Karpas-422 (cell line): ENCODE results near the gene PPFIA1. TPM values are rescaled to one million over a fixed set of nuclear protein-coding genes. Genes with fewer than 3 reads are reported as not detected.

ENCODE experiments used
- DNase-seq: peaks from one replicate; pipeline ENCODE4 v3.0.0-alpha.2; 2015
- H2AFZ ChIP-seq: fragments of 200-600 bp; sonication (generic); 2 replicates; pipeline ENCODE4 v1.6.1; 2014; ENCODE audit warnings: antibody characterized with exemption, low read length, mixed read lengths
- H3K27ac ChIP-seq: fragments of 200-600 bp; sonication (generic); 2 replicates; pipeline ENCODE4 v1.5.1; 2014; ENCODE audit warnings: mild to moderate bottlenecking, low read length, moderate library complexity
- H3K27me3 ChIP-seq: fragments of 200-600 bp; sonication (generic); 2 replicates; pipeline ENCODE4 v1.6.1; 2014; ENCODE audit warnings: low read length, mixed read lengths
- H3K36me3 ChIP-seq: fragments of 200-600 bp; sonication (generic); 2 replicates; pipeline ENCODE4 v1.6.1; 2014; ENCODE audit warnings: low read length, mixed read lengths; ENCODE audit not compliant: insufficient read depth
- H3K4me1 ChIP-seq: fragments of 200-600 bp; sonication (generic); 2 replicates; pipeline ENCODE4 v1.6.1; 2014; ENCODE audit warnings: mild to moderate bottlenecking, low read length, mixed read lengths
- H3K4me2 ChIP-seq: fragments of 200-600 bp; sonication (generic); 2 replicates; pipeline ENCODE4 v1.6.1; 2014; ENCODE audit warnings: low read length, low read depth, mild to moderate bottlenecking; ENCODE audit not compliant: poor library complexity, severe bottlenecking
- H3K4me3 ChIP-seq: fragments of 200-600 bp; sonication (generic); 2 replicates; pipeline ENCODE4 v1.5.1; 2014; ENCODE audit warnings: mild to moderate bottlenecking, antibody characterized with exemption, low read length, mixed read lengths
- H3K79me2 ChIP-seq: fragments of 200-600 bp; sonication (generic); 2 replicates; pipeline ENCODE4 v1.6.1; 2014; ENCODE audit warnings: mild to moderate bottlenecking, low read length, mixed read lengths
- H3K9ac ChIP-seq: fragments of 200-600 bp; sonication (generic); 2 replicates; pipeline ENCODE4 v1.6.0; 2014; ENCODE audit warnings: low read length
- H3K9me2 ChIP-seq: fragments of 200-600 bp; sonication (generic), shearing (Covaris generic); replicated peaks from 2 replicates; pipeline ENCODE4 v1.6.0; 2014; ENCODE audit warnings: mild to moderate bottlenecking, low read length, moderate library complexity; ENCODE audit not compliant: insufficient read depth
- H3K9me3 ChIP-seq: fragments of 300-700, 200-600 bp; sonication (generic); 2 replicates; pipeline ENCODE4 v1.6.1; 2014; ENCODE audit warnings: low read length, mixed read lengths
- H4K20me1 ChIP-seq: fragments of 200-600 bp; sonication (generic); 2 replicates; pipeline ENCODE4 v1.6.1; 2014; ENCODE audit warnings: mild to moderate bottlenecking, antibody characterized with exemption, low read length, low read depth; ENCODE audit not compliant: insufficient read depth
- total RNA-seq: library from RNA; depleted of rRNA; stranded (reverse); fragments of >200 nt; shearing (Covaris generic); gene quantifications from 2 replicates; pipeline ENCODE4 v1.2.3, GENCODE V29; 2014; ENCODE audit warnings: low replicate concordance

Gene PPFIA1
- total RNA-seq, 1 experiment from 2014 or later, result 24.6 TPM

- Histone ChIP-seq H3K79me2 (peaks cover 30% of the 10 kb centered on the region), H3K36me3 (peaks cover 23% of the 10 kb centered on the region), H3K9me2 (no peaks in the 10 kb centered on the region), H3K4me1 (peaks cover 8% of the 10 kb centered on the region), H3K9me3 (peaks cover 4% of the 10 kb centered on the region), H3K27me3 (no peaks in the 10 kb centered on the region), H3K4me3 (no peak overlapping the region), H4K20me1 (no peaks in the 10 kb centered on the region), H3K9ac (no peak overlapping the region), H3K4me2 (no peak overlapping the region), H2AFZ (no peak overlapping the region), H3K27ac (no peak overlapping the region)
- DNase-seq, result no peak
Observed at GRCh38 chr11:70372076-70372475, 101.6 kb downstream of the PPFIA1 start.

DNA sequence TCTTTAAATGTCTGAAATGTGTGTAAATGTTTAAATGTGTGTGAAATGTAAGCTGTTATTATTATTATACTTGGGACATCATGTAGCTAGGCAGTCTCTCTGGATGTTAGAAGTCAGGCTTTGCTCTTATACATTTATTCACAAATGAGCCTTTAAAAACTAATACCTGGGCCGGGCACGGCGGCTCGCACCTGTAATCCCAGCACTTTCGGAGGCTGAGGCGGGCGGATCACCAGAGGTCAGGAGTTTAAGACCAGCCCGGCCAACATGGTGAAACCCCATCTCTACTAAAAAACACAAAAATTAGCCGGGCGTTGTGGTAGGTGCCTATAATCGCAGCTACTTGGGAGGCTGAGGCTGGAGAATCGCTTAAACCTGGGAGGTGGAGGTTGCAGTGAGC, 106.1 kb downstream of the PPFIA1 start:
- H3K27ac ChIP-seq, result no peak overlapping the region
- H3K4me3 ChIP-seq, result no peak overlapping the region
- H3K27me3 ChIP-seq, result no peaks in the 10 kb centered on the region
- no peak overlapping the region for H3K9ac ChIP-seq
- peaks cover 32% of the 10 kb centered on the region for H3K36me3 ChIP-seq
- peaks cover under 1% of the 10 kb centered on the region; the same call in 1 of the 2 replicates for H3K79me2 ChIP-seq
- H3K9me2 ChIP-seq, result no peaks in the 10 kb centered on the region
- H3K4me2 ChIP-seq, result no peak overlapping the region
- no peaks in the 10 kb centered on the region for H4K20me1 ChIP-seq
- H3K9me3 ChIP-seq, result no peaks in the 10 kb centered on the region
- H3K4me1 ChIP-seq, result peaks cover 8% of the 10 kb centered on the region
- no peak for DNase-seq
- H2AFZ ChIP-seq, result no peak overlapping the region

- H2AFZ ChIP-seq, result no peak overlapping the region
- H3K9me2 ChIP-seq, result no peaks in the 10 kb centered on the region
- H3K27ac ChIP-seq, result no peak overlapping the region
- H3K4me1 ChIP-seq, result peaks cover 8% of the 10 kb centered on the region
- no peak for DNase-seq
- no peaks in the 10 kb centered on the region for H3K27me3 ChIP-seq
- no peak overlapping the region for H3K9ac ChIP-seq
- no peak overlapping the region for H3K4me2 ChIP-seq
- H3K36me3 ChIP-seq, result peaks cover 33% of the 10 kb centered on the region
- H3K4me3 ChIP-seq, result no peak overlapping the region
- H3K79me2 ChIP-seq, result peaks cover 9% of the 10 kb centered on the region
- no peaks in the 10 kb centered on the region for H3K9me3 ChIP-seq
- no peaks in the 10 kb centered on the region for H4K20me1 ChIP-seq
Observed at GRCh38 chr11:70377645-70378044, 107.2 kb downstream of the PPFIA1 start.

GRCh38 chr11:70378506-70379134, 108.1 kb downstream of the PPFIA1 start:
- Histone ChIP-seq H3K36me3 (peaks cover 31% of the 10 kb centered on the region), H3K9me2 (no peaks in the 10 kb centered on the region), H3K79me2 (peaks cover 15% of the 10 kb centered on the region), H3K9ac (no peak overlapping the region), H3K4me3 (no peak overlapping the region), H4K20me1 (0 out of 2 replicates have a peak, but pooled peaks cover 2% of the 10 kb centered on the region), H3K4me2 (no peak overlapping the region), H3K27ac (no peak overlapping the region), H3K4me1 (peaks cover 6% of the 10 kb centered on the region), H3K27me3 (no peaks in the 10 kb centered on the region), H3K9me3 (no peaks in the 10 kb centered on the region), H2AFZ (no peak overlapping the region)
- peak; percentile 50 for DNase-seq

GRCh38 chr11:70381350-70381749, 110.9 kb downstream of the PPFIA1 start:
- H3K4me2 ChIP-seq, result no peak overlapping the region
- H3K79me2 ChIP-seq, result peaks cover 37% of the 10 kb centered on the region
- no peak for DNase-seq
- H3K9me3 ChIP-seq, result no peaks in the 10 kb centered on the region
- no peaks in the 10 kb centered on the region for H3K27me3 ChIP-seq
- no peaks in the 10 kb centered on the region for H3K9me2 ChIP-seq
- H2AFZ ChIP-seq, result no peak overlapping the region
- peaks cover 37% of the 10 kb centered on the region; the same call in 1 of the 2 replicates for H3K36me3 ChIP-seq
- H3K9ac ChIP-seq, result no peak overlapping the region
- H4K20me1 ChIP-seq, result peaks cover 16% of the 10 kb centered on the region; the same call in 1 of the 2 replicates
- no peak overlapping the region for H3K4me3 ChIP-seq
- H3K4me1 ChIP-seq, result no peaks in the 10 kb centered on the region
- H3K27ac ChIP-seq, result no peak overlapping the region

DNA sequence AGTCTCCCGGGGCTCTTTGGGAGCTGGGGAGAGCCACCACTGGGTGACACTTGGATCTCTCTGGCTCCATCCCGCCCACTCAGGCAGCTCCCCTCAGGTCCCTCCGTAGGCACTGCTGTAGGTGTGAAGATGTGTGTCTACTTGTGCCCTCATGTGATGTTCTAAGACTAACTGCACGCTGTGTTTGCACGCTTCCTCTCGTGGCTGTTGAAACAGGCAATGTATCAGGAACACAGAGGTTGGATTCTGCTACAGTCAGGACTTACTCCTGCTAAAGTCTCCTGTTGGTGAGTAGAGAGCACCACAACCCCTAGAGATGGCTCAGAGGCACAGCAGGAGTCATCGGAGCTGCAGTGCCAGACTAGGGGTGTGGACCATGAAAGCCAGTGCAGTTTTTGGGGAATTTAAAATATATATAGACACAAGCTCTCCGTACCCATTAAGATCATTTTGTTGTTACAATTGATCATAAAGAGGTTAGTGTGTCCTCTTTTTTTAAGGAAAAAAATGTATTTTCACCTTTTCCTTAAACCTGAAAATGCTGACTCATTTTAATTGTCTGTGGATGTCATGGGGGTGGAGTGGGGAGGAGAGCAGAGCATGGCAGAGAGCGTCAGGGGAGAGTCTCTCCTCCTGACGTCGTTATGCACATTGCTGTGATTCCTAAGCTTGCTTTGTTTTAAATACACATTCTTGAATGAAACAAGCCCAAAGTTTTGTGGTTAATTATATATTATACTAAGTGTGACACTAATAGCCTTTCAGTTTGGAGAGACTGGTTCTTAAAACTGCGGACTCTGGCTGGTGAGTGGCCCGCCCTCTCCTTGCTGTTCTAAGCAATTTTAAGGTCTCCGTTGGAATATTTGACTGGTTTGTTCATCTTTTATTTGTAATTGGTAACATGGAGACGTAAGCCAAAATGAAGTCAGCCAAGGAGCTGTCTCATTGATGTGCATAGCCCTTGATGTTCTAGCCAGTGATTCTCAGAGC, 111.7 kb downstream of the PPFIA1 start:
- Histone ChIP-seq H3K9me3 (no peaks in the 10 kb centered on the region), H3K79me2 (peaks cover 41% of the 10 kb centered on the region), H3K4me3 (no peak overlapping the region), H3K9me2 (no peaks in the 10 kb centered on the region), H3K27ac (no peak overlapping the region), H3K4me2 (no peak overlapping the region), H3K27me3 (no peaks in the 10 kb centered on the region), H4K20me1 (peaks cover 16% of the 10 kb centered on the region; the same call in 1 of the 2 replicates), H3K4me1 (no peaks in the 10 kb centered on the region), H3K36me3 (peaks cover 34% of the 10 kb centered on the region; the same call in 1 of the 2 replicates), H2AFZ (no peak overlapping the region), H3K9ac (no peak overlapping the region)
- DNase-seq, result no peak

DNA sequence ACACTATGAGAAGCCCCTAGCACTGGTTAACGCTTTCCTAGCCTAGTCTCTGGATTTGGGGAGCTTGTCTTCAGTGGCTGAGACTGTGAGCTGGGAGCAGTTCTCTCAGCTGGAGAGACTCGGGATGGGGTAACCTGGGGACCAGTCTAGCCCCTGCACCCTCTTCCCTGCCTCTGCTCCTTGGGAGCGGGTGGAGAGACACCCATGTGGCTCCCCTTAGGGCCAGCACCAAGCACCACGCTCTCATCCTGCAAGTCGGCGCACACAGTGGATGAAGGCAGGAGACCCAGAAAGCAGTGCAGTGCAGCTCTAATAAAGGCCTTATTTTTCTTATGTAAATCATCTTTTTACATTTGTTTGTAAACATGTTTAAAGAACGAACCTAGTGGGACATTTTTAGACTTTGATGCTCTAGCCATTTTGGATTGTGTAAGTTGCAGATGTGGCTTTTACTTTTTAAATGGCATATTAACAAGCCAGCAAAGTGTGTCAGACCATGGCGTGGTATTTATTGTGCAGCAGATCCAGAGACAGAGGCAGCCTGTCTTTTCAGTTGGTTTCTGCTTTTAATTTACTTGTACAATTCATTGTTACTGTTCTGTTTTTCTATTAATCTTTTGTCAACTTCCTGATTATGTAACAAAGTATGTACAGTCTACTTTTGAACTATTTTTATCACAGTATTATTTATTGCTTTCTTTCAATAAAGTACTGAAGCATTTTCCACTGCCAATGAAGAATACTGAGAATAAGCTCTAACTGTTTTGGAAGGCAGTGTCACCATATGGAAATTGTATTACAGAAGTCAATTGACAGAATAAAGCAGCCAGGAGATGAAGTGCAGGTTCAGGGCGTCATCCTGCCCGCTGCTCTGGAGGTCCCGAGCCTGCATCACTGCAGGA, 113.4 kb downstream of the PPFIA1 start:
- DNase-seq, result no peak
- H2AFZ ChIP-seq, result no peak overlapping the region

More for the DNA sequence above, 113.4 kb downstream of the PPFIA1 start:
- Histone ChIP-seq H3K36me3 (peaks cover 25% of the 10 kb centered on the region; the same call in 1 of the 2 replicates), H4K20me1 (peaks cover 16% of the 10 kb centered on the region; the same call in 1 of the 2 replicates), H3K4me2 (no peak overlapping the region), H3K4me1 (no peaks in the 10 kb centered on the region), H3K9me2 (no peaks in the 10 kb centered on the region), H3K9me3 (no peaks in the 10 kb centered on the region), H3K9ac (no peak overlapping the region), H3K27me3 (no peaks in the 10 kb centered on the region), H3K4me3 (no peak overlapping the region), H3K79me2 (peaks cover 50% of the 10 kb centered on the region), H3K27ac (no peak overlapping the region)
